ENCODE data around the gene ABHD5.

ABHD5 gene

DNA sequence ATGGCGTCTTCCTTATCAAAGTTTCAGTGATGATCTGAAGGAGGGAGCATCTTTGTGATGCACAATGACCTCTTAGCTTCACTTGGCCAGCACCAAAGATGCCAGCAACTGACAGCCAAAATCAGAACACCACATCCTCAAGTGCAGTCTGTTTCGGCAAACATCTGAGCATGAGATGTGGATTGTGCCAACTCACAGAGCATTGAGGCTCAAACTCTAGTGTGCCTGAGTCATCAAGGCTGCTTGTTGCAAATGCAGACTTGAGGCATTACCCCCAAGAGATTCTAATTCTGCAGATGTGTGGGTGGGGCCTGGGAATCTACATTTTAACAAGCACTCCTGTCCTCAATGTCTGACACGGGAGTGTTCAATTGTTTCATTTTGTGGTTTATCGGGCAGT is 35.8 kb downstream of the ABHD5 start:
- DNase-seq: no peak

DNA sequence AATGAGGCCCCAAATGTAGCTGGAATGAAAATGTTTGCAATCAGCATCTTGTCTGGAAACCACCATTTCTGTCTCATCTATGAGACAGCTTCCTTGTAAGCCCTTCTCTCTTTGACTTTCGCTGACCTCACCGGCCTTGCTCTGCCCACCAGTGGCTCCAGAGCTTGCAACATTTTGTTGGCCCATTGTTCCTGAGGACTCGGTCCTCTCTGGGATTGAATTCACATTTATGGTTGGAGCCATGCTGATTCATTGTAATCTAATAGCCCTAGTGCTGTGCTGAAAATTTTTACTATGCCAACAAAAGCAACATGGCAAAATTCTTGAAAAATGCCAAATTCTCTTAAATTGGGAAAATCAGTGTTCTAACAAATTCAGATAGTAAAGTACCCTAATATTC is 37.2 kb downstream of the ABHD5 start:
- no peak for DNase-seq

- no peak for DNase-seq
These were observed 37.7 kb downstream of the ABHD5 start for GRCh38 chr3:43728476-43728875.

DNA sequence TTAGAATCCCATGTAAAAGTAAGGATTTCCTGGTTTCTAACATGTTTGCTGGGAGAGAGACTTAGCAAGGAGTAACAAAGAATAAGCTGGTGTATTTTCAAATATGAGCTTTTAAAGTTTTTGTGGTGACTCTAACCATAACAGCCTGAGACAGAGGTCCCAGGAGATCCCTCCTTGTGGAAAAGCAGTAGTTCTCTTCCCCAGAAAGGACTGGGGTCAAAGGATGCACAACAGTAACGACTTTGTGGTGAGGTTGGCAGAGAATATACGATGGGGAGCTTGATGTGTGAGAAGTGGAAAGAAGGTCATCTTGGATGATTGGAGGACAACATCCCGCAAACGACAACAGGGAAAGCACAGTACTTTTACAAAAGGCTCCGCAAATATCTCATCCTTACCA is 38.2 kb downstream of the ABHD5 start:
- no peak for DNase-seq

- DNase-seq: no peak
These were observed 39.1 kb downstream of the ABHD5 start for GRCh38 chr3:43729707-43730414.

DNA sequence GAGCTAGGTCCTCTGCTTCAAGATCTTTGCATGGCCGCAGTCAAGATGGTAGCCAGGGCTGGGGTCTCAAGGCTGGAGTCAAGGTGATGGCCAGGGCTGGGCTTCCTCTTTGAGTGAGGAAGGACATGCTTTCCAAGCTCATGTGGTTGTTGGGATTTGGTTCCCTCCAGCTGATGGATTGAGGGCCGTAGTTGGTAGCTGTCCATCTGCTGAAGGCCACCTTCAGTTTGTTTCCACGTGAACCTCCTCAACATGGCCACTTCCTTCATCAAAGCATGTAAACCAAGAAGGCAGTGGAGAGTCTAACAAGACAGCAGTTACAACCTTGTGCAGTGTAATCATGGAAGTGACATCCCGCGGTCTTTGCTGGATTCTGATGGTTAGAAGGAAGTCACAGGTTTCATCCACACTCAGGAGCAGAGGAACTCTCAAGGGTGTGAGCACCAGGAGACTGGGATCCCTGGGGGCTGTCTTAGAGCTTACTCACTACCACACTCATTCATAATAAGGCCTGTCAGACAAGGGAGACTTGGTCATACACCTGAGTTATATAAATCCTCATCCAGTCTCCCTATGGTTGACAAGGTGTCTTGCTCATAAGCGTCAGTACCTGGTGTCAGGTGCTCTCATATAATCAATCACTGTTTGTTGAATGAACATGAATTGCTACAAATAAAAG is 42.1 kb downstream of the ABHD5 start:
- no peak for DNase-seq

DNA sequence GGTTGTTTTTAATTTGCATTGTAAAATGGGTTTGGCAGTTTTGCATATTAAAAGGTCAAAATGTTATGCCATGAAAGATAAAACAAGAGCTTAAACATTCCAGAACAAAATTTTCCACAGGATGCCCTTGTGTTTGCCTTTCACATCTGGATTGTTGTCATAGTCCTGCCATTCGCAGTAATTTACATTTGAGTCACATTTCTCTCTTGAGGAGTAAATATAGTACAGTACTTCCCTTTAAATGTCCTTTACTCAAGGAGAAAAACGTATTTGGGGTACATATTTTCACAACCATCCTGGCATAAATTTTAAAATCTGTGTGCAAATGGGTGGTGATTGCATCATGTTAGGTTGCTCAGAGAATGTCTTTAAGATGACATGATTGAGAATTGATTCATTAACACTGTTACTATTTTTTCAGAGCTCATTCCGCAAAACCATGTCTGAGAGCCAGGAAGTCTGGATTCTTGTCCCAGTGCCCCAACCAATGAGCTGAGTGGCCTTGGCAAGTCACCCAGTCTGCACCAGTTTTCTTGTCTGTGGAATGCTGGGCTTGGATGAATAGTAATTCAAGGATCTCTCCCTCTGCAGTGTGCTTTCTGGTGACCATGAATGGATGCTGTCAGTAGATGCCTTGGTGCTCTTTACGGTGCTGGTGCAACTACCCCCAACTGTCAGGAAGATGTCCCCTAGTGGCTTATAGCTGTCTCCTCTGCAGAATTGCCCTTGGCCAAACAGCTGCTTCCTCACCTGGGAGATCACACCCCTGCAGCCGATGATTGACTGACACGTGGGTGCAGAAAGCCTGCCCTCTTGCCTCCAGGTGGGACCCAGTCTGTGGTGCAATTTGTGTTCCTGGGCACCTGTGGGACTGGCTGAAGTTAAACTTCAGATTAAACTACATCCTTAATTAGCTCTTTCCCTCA is 43.0 kb downstream of the ABHD5 start:
- DNase-seq: no peak

GRCh38 chr3:43734685-43735084 is 43.9 kb downstream of the ABHD5 start:
- no peak for DNase-seq

GRCh38 chr3:43735618-43736017 is 44.9 kb downstream of the ABHD5 start:
- DNase-seq: no peak

- no peak for DNase-seq
These were observed 46.1 kb downstream of the ABHD5 start for GRCh38 chr3:43736558-43737440.

DNA sequence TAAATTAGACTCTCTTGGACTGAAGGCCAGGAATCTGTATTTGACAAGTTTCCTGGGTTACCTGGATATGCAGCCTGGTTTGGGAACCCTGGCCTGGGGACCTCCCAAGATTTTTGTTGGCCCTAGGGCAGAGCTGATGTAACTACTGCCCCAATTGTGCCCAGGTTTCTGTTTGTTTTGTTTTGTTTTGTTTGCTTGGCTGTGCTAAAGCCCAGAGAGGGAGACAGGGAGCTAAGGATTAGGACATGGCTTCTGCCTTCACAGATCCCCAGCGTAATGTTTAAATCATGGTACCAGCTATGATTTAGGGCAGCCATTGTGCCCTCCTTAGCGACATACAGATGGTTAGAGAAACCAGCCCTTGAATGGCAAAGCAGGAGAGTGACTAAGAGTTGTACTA is 47.6 kb downstream of the ABHD5 start:
- DNase-seq: no peak

- DNase-seq: no peak
These were observed 52.2 kb downstream of the ABHD5 start for GRCh38 chr3:43742920-43743319.

- DNase-seq: no peak
These were observed 56.9 kb downstream of the ABHD5 start for GRCh38 chr3:43747641-43748040.

- no peak for DNase-seq
These were observed 57.4 kb downstream of the ABHD5 start for GRCh38 chr3:43748179-43748578.

DNA sequence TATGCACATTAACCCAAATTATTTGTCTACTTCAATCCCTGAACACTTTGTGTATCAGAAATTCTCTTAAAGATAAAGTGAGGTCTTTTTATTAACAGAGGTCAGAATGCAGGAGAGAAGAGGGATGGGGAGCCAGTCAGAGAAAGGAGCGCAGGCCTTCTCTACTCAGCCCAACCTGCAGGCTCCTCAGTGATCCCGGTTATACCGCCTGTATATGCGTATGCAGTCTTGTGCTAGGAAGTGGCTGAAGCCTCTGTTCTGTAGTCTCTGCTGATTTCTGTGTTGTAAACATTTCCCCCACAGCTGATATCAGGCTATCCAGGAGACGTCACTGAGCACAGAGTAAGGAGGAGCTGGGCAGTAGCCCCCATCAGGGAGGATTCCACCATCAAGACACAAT is 57.9 kb downstream of the ABHD5 start:
- no peak for DNase-seq

DNA sequence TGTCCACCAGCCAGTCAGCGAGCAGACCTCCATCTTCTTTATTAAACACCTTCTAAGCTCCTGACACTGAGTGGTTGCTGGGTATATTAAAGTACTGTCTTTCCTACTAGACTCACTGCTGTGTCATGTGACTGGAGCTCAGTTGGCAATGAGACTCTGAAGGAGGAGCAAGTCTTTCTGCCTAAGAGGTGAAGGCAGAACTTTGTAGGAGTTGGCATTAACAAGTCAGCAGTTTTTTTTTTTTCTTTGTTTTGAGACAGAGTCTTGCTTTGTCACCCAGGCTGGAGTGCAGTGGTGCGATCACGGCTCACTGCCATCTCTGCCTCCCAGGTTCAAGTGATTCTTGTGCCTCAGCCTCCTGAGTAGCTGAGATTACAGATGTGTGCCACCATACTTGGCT is 62.2 kb downstream of the ABHD5 start:
- DNase-seq: no peak

GRCh38 chr3:43753741-43754715 is 63.3 kb downstream of the ABHD5 start:
- DNase-seq: no peak

GRCh38 chr3:43755516-43756200 is 64.9 kb downstream of the ABHD5 start:
- no peak for DNase-seq

GRCh38 chr3:43757666-43758321 is 67.1 kb downstream of the ABHD5 start:
- no peak for DNase-seq

DNA sequence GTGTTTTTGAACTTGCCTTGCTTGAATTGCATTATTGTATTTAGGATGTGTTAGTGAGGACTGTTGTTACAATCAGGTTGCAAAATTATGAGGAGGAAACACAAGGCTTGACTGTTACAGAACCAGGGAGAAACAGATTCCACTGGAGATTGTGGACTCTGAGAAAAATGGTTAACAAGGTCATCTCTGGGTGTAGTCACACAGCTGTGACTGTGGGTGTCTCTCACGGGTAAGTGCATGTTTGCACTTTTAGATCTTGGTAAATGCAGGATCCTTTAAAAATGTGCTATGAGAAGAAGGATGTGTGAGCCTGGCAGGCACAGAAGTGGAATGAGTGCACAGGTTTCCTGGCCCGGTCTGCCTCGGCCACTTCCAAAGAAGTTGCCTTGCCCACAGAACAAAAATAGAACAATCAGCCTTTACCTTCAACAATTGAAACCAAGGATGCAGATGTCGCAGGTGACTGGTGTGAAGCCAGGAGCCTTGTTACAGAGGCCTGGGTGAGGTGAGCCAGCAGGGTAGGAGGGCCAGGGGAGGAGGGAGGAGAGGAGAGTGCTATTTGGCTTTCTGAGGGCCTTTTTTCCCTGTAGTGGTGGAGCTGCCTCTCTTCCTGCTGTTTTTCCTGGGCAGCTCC is 68.0 kb downstream of the ABHD5 start:
- no peak for DNase-seq
